Cardiac septum (tissue), 1 donor: ENCODE measurements around the gene TGFB1. TPM values are rescaled to one million over a fixed set of nuclear protein-coding genes. Genes with fewer than 3 reads are reported as not detected.
A peak's percentile ranks its signal among the peaks of the same experiment; 100 is the strongest.

ENCODE experiments used
- DNase-seq: peaks from one replicate; pipeline ENCODE4 v3.0.0-alpha.2; 2020; ENCODE audit warnings: low spot score
- intact Hi-C: fragments of 100-400 bp; cut with DNase I; formaldehyde crosslinking; loops from one replicate; pipeline ENCODE4 v1.14.0; 2022
- total RNA-seq: library from RNA; stranded (reverse); fragmentation: NEBNext Ultra II Directional; extraction: Animal tissue kit (Norgen Biotek cat#: 25700); gene quantifications from one replicate; pipeline ENCODE4 v1.2.1, GENCODE V29; 2021
- donor health status: DM: no; HTN: no; CAD: no.

Gene TGFB1
- total RNA-seq, 1 donor from 2014 or later = 26.4 TPM

DNA sequence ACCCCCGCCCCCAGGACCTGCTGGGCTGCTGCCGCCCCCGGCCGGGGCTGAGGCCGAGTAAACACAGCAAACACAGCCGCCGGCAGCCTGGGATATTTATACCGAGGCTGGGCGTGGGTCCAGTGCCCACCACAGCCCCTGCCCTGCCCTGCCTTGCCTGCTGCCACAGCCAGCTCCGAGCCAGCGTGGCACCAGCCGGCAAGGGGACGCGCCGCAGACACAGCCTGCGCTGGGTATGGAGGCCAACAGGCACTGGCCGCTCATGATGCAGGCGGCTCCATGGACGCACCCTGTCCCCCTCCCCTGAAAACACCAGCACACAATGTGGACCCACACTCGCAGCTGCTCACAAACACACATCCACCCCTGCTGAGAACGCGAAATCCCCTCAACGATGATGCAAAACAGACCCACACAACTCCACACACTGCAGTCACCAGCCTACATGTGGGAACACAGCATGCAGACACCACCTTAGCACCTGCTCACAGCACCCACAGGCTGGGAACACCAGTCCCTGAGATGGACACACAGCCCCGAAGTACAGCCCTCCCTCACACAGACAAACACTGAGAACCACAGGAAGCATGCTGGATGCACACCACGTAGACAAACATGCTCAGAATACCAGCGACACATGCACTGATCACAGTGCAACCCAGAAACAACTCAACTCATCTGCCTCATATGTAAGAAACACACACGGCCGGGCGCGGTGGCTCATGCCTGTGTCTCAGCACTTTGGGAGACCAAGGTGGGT, 27.6 kb downstream of the TGFB1 start:
- intact Hi-C loops = loop anchor here (2.0 to 5.0 kb wide), 2 partner anchors 27 to 101 kb away; partner anchors contain the start of genes B3GNT8 and TGFB1

DNA sequence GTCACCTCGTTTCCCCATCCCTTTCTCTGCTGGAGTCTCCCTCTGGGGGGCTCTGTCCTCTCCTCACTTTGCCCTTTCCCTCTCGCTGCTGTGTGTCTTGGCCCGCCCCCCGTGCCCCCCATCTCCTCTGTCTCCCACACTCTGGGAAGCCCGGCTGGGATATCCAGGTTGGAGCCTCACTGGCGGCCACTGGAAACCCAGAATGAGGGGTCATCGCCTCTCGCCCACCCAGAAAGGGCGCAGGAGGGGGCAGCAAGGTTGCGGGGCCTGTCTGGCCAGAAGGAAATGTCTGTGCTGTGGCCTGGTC, 28.1 kb downstream of the TGFB1 start:
- no peak for DNase-seq
- intact Hi-C loops = loop anchor here (5.0 kb wide), 1 partner anchor 102 kb away; the partner anchor contains the start of gene B3GNT8

More for the DNA sequence above, 27.6 kb downstream of the TGFB1 start:
- peak; percentile 76 for DNase-seq

DNA sequence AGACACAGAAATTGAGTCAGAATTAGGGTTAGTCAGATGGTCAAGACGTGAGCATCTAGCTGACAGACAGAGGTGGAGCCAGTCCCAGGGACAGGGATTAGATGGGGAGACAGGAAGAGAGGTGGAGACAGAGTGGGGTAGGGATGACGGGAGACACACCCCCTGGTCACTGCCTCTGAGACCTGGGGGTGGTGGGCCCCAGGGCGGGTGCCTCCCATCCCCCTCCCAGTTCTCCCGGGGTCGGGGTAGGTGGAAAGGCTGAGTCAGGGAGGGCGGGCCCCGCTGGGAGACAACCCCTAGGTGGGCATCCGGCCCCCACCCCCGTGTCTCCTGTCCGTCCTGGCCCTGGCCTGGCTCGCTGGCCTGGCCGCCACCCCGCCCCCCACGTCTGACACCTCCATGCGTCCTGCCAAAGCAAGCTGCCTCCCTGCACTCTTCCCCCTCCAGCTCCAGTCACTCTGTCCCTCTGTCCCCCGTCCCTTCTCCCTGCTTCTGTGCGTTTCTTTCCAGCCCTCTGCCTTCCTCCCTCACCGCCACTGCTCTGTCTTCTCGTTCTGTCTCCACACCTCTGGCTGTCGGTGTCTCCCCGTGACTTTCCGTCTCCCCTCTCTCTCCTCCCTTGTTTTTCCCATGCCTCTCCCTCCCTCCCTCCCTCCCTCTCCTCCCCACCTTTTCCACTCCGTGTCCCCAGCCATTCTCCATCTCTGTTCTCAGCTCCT, 28.6 kb downstream of the TGFB1 start:
- peak; percentile 89 for DNase-seq
- intact Hi-C loops = loop anchor here (5.0 kb wide), 1 partner anchor 102 kb away; the partner anchor contains the start of gene B3GNT8

DNA sequence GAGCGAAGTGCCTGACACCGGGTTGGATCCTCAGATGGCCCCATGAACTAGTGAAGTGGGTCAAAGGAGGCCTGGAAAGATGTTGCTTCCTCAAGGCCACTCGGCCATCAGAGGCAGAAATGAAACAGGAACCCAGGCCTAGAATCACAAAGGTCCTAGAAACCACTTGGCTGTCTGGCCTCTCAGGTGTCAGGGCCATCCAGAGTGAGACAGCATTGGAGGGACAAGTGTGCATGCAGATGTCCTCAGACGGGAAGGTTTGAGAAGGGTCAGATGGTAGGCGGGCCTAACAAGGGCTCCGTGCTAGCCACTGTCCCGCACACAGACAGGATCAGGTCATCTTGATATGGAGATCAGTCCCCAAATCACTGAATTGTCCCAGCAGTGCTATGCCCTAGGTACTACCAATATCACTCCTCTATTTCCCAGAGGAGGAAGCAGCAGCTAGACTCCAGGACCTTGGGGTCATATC, 29.5 kb downstream of the TGFB1 start:
- no peak for DNase-seq
- intact Hi-C loops = no loop called here

DNA sequence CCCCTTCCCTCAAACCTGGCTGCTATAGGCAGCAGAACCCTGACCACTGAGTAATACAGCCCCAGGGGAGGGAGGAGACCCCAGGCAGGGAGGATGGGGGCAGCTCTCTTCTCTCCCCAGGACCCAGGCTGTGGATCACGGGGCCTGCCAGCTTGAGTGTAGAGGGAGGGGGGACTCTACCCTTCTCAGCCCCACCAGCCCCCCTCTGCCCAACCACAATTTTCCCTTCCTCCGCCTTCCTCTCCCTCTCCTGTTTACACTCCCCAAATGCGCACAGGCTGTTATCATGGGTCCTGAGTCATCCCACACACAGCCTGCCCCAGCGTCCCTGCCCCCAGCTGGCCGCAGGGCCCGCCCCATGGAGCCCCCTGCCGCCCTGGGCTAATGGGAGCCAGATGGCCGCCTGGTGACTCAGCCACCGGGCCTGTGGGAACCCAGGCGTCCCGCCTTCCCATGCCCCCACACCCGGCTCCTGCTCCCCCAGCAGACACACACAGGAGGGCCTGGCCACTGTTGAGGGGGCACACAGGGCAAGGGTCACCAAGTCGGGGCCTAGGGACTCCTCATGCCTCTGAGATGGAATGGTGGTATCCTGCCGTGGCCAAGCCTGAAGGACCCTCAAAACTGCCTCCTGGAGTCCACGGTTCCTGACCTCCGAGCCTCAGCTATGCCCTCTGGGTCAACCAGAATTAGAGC, 30.1 kb downstream of the TGFB1 start:
- DNase-seq = no peak
- intact Hi-C loops = no loop called here

DNA sequence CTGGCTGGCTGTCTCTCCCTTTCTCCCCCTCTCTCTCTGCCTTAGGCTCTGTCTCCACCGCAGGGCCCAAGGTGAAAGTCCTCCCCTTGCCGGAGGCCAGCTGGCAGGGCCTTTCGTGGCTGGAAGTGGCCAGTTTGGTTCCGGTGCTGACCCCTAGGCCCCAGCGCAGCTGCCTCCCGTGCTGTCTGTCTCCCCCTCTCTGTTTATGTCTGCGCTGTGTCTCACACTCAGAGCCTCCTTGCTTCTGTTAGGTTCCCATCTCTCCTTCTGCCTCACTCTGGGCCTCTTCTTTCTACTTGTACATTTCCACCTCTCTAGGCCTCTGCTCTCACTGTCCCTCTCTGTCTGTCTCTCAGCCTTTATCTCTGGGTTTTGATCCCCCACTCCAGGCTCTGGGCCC, 30.7 kb downstream of the TGFB1 start:
- intact Hi-C loops = no loop called here
- DNase-seq = no peak

DNA sequence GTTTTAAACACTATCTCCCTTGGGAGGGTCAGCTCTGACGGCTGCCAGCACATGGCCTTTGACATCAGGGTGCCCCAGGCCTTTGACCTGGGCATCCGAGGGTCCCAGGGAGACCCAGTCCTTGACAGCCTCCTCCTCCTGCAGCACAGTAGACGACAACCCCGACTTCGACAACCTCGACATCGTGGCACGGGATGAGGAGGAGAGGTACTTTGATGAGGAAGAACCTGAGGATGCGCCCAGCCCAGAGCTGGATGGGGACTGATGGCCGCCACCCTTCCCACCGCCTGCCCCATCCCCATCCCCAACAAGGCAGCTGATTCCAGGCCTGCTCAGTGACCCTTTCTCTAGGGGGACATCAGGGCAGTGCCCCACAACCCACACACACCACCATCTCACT, 31.3 kb downstream of the TGFB1 start:
- intact Hi-C loops = no loop called here
- DNase-seq = no peak

DNA sequence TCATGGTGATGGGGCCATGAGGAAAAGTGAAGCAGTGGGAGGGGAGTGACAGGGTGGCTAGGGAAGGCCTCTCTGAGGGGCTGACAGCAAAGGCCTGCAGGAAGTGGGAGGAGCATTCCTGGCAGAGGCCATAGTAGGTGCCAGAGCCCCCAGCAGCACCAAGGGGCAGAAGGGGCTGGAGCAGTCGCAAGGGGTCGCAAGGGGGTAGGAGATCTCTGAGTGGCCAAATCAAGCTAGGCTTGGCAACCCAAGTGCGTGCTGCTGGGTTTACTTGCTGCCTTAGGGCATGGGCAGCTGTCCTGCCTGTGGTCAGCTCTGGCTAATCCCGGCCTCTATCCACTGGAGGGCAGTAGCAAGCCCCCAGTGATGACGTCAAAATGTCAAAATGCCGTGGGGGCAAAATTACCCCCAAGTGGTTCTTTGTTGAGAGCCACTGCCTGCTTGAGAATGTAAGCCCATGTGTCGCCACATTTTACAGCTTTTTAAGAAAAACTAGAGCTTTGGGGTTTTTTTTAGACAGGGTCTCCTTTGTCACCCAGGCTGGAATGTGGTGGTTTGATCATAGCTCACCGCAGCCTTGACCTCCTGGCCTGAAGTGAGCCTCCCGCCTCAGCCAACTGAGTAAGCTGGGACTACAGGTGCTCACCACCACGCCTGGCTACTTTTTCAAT, 32.0 kb downstream of the TGFB1 start:
- DNase-seq = no peak
- intact Hi-C loops = no loop called here

DNA sequence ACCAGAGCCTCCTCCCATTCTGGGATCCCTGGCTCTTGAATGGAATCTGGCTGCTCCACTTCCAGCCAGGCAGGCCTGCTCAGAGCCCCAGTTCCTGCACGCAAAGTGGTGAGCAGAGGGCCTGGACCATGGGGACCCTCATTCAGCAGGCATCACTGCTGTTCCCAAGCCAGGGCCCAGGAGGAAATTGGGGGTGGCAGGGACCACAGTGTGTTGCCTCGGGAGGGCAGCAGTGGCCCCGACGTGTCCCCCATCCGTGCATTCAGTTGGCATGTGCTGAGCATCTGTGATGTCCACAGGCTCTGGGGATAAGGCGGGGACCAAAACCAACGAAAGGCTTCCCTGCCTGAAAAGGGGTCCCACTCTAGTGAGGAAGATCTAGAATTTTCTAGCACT, 32.5 kb downstream of the TGFB1 start:
- intact Hi-C loops = no loop called here
- no peak for DNase-seq

DNA sequence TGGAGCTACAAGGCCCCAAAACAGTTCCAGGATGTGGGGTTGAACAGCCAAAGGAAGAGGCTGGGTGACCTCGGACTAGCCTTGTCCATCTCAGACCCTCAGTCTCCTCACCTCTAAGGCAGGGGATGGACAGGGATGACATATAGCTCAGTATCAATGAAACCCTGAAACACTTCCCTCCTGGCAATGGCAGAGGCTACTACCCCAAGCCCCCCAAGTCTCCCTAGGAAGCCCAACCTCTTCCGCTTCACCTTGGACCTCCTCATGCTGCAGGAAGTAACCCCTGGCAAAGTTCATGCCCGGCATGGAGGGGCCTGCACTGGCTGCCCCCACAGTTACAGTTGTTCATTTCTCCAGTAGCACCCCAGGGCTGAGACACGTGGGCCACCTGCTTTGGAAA, 33.2 kb downstream of the TGFB1 start:
- DNase-seq = no peak
- intact Hi-C loops = no loop called here

DNA sequence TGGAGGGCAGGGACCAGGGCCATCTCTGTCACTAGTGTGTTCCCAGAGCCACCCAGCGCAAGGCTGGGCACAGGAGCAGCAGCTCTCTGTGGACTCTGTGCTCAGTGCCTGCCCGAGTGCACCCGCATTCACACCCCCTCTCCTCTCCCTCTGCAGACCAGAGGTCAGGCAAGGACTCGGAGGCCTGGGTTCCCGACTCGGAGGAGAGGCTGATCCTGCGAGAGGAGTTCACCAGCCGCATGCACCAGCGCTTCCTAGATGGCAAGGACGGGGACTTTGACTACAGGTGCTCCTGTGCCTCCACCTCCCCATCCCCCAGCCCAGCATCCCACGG, 33.6 kb downstream of the TGFB1 start:
- intact Hi-C loops = no loop called here
- DNase-seq = no peak

DNA sequence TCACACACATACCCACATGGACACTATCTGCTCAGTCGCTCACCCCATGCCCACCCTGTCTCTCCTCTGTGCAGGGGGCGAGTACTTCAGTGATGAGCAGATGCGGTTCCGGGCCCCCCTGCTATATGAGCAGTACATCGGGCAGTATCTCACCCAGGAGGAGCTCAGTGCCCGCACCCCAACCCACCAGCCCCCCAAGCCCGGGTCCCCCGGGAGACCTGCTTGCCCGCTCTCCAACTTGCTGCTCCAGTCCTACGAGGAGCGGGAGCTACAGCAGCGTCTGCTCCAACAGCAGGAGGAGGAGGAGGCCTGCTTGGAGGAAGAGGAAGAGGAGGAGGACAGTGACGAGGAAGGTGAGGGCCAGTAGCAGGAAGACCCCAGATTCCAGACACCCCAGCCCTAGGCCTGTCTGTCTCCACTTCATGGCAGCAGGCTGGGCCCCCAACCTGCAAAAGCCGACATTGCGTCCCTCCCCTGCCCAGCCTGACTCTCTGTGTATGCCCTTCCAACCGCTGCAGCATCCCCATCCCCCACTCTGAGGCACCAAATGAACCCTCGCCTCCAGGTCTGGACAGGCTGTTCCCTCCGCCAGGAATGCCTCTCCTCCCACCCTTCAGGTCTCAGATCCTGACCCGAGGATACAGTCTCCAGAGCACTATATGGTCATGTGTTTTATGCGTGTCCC, 34.1 kb downstream of the TGFB1 start:
- intact Hi-C loops = no loop called here
- no peak for DNase-seq

DNA sequence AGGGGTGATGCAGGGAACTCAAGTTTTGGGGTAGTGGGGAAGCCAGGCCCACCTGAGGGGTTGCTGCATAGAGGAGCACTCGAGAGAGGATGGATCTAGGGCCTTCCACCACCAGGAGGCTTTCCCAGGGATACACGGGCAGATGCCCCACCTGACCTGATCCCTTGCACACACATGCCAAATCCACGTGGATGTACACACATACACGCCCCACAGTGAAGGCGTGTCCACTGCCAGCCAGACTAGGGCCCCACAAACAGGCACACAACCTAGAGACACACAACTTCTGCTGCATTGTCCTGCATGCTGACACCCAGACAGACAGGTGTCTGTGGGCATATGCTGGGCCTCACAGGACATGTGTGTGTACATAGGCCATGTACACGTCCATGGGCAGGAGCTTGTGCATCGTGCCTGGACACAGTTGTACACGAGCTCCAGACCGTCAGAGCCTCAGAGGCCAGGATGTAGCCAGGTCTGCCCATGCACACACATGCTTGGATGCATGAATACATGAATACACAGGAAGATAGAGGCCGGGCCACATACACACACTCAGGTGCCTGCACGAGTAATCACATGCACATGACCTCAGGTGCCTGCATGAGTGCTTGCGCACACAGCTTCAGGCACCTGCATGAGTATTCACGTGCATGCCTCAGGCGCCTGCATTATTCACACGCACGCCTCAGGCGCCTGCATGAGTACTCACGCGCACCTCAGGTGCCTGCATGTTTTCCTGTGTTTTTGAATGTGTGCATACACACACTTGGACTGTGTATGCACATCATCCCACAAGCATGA, 34.8 kb downstream of the TGFB1 start:
- intact Hi-C loops = no loop called here
- no peak for DNase-seq

DNA sequence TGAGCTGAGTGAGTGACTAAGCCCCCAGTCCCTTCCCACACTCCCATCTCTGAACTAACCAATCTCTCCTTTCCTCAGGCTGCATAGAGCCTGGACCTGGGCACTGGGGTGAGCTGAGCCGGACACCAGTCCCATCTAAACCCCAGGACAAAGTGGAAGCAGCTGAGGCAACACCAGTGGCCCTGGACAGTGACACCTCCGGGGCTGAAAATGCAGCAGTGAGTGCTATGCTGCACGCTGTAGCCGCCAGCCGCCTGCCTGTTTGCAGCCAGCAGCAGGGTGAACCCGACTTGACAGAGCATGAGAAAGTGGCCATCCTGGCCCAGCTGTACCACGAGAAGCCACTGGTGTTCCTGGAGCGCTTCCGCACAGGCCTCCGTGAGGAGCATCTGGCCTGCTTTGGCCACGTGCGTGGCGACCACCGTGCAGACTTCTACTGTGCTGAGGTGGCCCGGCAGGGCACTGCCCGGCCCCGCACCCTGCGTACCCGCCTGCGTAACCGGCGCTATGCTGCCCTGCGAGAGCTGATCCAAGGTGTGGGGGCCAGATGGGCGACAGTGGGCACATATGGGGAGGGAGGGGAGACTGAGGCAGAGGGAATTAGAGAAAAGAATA, 37.3 kb downstream of the TGFB1 start:
- DNase-seq = no peak
- intact Hi-C loops = no loop called here

DNA sequence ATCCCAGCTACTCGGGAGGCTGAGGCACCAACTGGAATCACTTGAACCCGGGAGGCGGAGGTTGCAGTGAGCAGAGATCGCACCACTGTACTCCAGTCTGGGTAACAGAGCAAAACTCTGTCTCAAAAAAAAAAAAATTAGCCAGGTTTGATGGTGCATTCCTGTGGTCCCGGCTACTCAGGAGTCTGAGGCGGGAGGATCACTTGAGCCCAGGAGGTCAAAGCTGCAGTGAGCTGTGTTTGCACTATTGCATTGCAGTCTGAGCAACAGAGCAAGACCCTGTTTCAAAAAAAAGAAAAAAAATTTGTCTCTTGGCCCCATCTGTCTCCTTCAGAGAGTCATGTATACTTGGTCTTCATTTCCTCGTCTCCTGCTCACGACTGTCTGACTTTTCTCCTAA, 42.1 kb downstream of the TGFB1 start:
- intact Hi-C loops = loop anchor here (2.0 to 5.0 kb wide), 2 partner anchors 41 to 47 kb away; partner anchors contain the start of genes HNRNPUL1 and TGFB1
- no peak for DNase-seq

DNA sequence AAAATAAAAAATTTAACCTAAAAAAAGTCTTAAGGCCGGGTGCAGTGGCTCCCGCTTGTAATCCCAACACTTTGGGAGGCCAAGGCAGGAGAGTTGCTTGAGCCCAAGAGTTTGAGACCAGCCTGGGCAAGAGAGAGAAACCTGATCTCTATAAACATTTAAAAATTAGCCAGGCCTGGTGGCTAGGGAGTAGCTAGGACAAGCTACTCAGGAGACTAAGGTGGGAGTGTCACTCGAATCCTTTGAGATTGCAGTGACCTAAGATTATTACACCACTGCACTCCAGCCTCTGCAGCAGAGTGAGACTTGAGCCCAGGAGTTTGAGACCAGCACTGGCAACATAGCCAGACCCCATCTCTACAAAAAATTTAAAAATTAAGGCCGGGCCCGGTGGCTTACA, 42.6 kb downstream of the TGFB1 start:
- DNase-seq = no peak
- intact Hi-C loops = loop anchor here (2.0 to 5.0 kb wide), 2 partner anchors 41 to 46 kb away; partner anchors contain the start of genes HNRNPUL1 and TGFB1

DNA sequence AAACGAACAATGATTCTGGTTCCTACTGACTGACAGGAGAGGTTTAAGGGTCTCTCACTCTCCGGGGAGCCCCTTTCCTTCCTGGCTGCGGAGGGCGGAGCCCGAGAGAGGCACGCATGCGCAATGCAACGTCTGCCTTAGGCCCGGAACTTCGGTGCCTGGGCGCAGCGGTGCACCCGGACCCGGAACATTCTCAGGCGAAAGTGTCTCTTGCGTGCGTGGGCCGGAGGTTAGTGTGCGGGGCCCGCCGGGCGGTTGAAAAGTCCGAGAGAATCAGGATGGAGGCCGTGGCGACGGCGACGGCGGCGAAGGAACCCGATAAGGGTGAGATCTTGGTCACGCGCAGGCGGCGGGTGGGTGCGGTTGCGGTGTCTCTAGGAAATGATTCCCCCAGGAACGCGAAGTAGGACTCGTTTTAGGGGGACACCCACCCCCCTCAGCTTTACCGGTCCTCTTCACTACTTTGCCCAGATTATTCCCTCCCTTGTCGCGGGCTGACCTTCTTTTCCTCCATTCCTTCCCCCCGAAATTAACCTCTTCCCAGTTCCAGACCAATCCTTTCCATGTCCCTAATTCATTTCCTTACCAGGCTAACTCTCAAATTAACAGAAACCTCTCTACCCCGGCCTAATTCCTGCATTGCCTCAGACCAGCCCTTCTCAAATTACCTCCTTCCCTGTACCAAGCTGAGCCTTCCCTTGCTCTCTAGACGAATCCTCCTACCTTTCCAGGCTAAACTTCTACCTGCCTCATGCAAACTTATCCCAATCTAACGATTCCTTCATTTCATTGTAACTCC, 43.5 kb downstream of the TGFB1 start, which contains the start of gene CCDC97:
CCDC97 (plus strand) TSS at position 140 of the 799 bp plus-strand sequence; CDS start at position 279, 139 bp downstream.
- intact Hi-C loops = loop anchor here (2.0 to 5.0 kb wide), 2 partner anchors 42 to 45 kb away; partner anchors contain the start of genes HNRNPUL1 and TGFB1
- peak; percentile 96 for DNase-seq
